GM21367 (cell line): Measurements from ENCODE around the gene CAPNS1.
"Not testable (repeated sequence)": the region's sequence is repeated elsewhere in the genome, so short reads cannot be mapped to it uniquely, and the experiment has no call there.

ENCODE experiments used
- ATAC-seq: cut with Tn5 transposase; IDR thresholded peaks from one replicate; pipeline ENCODE4 v1.9.1; 2021; ENCODE audit not compliant: unreplicated experiment

Gene CAPNS1

DNA sequence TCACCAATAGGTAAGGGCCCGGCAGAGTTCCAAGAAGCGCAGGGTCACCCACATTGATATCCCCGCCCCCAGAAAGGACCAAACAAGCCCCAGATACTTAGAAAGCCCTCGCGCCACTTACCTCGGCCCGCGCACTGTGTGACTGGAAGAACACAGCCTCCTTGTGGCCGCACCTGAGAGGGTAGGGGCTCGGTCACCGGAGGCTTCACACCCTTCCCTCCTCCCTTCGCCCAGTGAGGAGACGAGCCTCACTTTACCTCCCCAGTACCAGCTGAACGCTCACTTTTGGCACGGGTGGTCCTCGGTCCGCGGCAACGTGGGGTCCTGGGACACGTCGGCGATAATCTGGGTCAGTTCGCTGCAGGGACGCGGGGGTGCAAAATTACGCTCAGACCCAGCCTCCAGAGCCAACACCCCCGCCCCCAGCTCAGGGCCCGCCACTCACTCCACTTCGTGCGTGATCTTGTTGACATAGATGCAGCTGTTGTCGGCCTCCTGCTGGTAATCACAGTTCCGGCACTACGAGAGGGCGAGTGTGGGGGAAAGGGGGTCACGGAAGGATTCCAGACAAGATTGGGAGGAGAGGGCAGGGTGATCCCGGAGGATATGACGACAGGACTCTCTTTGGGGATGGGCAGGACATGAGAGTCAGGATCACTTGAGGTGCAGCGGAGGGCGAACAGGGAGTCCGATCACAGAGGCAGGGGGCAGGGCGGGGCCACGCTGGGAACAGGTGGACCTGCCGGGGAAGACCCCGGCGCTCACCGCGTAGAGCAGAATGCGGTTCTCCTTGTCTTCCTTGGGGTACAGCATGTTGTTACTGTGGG is 25.8 kb upstream of the CAPNS1 start:
- ATAC-seq, result no peak

DNA sequence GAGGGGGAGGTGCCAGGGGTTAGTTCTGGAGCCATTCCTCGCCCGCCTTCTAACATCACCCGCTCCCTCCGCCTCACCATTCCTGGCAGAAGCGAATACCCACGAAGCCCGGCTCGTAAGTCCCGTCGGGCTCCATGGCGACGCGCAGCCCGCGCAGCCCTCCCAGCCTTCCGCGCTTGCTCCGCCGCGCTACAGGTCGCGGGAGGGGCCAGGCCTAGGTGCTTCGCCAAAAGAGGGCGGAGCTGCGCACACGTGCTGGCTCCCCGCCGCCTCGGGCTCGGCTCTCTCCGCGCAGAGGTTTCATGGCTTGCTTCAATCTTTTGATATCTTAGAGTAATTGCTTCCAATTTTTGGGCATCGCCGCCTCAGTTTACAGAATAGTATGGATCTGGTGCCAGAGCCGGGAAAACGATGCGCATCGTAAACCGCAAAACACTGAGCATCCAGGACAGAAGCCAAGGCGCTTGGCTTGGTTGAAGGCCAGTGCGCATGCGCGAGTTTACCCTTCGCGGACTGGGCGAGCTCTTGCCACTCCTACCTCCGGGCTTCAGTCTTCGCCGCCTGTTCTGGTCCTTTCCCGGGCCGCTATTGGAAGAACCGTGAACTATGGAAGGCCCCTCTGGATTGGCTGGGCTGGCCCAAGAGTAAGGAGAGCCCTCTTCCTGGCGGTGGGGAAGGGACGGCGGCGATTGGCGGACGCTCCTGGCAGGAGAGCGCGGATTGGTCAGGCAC is 25.0 kb upstream of the CAPNS1 start, which contains the start of gene POLR2I:
Gene POLR2I (minus strand): TSS at position 155 of the 732 bp plus-strand sequence. CDS start 19 bp downstream, at position 136.
- peak; percentile 63 for ATAC-seq

DNA sequence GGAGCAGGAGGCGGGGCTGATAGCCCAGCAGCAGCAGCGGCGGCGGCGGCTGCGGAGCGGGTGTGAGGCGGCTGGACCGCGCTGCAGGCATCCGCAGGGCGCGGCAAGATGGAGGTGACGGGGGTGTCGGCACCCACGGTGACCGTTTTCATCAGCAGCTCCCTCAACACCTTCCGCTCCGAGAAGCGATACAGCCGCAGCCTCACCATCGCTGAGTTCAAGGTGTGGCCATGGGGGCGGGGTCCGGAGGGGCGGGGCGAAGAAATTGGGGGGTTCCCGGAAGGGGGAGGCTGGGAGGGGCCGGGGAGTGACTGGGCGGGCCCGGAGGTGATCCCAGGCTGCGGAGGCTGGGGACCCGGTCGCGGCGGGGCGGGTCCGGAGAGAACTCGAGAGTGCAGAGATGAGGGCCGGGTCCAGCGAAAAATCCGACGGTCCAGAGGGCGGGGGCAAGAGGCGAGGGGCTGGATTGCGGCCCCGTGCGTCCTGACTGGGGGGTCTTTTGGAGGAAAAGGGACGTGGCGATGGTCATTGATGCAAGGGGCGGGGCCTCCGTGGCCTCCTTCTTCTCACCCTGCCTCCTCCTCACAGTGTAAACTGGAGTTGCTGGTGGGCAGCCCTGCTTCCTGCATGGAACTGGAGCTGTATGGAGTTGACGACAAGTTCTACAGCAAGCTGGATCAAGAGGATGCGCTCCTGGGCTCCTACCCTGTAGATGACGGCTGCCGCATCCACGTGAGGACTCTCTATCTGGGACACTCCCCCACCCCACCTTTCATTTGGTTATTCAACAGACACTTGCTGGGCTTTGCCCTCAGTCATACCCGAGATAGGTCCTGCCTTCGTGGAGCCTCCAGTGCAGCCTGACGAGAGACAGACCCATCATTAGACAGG is 24.2 kb upstream of the CAPNS1 start, which contains the start of gene TBCB:
Gene TBCB (plus strand): TSS at position 16 of the 891 bp plus-strand sequence. CDS start 93 bp downstream, at position 109.
- peak; percentile 21 for ATAC-seq

DNA sequence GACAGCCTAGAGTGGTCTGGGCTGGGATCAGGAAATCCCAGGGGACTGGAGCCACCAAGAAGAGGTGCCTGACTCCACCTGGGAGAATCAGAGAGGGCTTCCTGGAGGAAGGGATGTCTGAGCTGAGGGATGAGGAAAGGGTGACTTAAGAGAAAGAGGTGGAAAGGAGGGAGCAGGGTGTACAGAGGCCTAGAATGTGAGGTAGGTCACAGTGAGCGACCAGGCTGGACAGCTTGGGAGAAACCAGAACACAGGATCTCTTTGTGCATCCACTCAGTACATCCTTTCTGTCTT is 23.6 kb upstream of the CAPNS1 start:
- ATAC-seq, result no peak

DNA sequence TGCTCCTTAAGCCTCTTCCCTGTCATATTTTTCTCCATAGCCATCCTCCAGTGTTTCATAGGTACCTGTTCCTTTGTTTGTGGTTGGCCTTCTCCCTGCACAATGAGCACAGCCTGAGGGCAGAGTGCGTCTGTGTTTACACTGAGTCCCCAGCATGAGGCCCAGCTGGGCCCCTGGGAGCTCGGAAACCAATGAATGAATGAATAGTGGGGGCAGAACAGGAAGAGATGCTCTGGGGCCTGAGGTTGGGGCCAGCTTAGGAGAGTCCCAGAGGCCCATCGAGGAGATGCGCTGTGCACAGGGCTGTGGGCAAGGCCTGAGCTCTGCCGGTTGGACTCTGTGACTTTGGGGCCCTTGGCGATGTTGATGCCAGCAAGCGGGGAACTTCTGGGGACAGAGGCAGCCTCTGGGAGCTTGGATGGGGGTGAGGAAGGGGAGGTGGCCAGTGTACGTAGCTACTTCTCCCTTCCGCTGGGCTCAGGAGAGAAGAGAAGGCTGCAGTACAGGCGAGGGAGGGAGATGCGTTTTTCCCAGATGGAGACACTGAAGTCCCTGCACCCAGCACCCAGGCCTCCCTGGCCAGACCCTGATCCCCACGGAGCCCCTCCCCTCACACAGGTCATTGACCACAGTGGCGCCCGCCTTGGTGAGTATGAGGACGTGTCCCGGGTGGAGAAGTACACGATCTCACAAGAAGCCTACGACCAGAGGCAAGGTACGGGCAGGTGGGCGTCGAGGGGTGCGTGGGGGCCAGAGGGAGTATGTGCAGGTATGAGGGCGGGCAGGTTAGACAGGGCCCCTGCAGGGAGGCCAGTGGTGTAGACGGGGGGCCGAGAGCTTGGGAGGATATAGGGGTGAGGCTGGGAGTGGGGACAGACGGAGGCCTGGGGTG is 19.5 kb upstream of the CAPNS1 start:
- ATAC-seq, result no peak

DNA sequence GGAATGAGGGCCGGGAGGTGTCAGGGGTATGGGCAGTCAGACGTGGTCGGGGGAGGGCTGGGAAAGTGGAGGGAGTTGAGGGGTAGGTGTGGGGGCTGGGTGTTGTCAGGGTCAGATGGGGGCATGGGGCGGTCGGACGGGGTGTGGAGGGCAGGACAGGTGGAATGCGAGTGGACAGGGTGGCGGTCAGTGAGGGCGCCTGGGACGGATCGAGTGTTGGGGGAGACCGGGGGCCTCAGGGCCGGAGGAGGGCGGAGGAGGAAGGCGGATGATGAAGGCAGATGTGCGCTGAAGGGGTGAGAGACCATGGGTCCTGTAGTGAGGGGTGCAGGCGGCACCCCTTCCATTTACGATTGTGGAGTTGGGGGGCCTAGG is 18.9 kb upstream of the CAPNS1 start:
- no peak for ATAC-seq

DNA sequence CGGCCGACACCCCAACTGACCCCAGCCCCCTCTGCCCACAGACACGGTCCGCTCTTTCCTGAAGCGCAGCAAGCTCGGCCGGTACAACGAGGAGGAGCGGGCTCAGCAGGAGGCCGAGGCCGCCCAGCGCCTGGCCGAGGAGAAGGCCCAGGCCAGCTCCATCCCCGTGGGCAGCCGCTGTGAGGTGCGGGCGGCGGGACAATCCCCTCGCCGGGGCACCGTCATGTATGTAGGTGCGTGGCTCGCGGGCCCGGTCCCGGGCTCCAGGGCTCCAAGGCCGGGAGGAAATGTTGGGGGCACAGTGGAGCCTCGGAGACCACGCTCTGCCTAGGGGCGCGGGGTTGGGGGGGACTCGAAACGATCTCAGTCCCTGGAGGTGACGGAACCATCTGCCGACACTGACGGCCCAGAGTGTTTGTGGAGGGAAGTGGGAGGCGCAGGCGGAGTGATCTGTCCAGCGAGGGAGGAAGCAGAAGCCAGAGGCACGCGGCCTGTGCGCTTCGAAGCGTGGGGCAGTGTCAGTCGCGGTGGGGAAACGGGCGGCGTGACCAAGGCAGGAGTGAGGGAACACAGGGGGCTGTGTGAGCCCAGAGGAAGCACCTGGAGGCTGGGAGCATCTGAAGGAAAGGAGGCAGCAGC is 18.3 kb upstream of the CAPNS1 start:
- no peak for ATAC-seq

DNA sequence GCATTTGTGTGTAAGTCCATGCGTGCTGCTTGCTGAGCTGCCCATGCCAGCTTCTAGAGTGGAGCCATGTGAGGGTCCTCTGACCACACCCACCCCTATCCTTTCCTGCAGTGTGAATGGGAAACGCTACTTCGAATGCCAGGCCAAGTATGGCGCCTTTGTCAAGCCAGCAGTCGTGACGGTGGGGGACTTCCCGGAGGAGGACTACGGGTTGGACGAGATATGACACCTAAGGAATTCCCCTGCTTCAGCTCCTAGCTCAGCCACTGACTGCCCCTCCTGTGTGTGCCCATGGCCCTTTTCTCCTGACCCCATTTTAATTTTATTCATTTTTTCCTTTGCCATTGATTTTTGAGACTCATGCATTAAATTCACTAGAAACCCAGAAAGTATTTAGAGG is 14.3 kb upstream of the CAPNS1 start:
- no peak for ATAC-seq

DNA sequence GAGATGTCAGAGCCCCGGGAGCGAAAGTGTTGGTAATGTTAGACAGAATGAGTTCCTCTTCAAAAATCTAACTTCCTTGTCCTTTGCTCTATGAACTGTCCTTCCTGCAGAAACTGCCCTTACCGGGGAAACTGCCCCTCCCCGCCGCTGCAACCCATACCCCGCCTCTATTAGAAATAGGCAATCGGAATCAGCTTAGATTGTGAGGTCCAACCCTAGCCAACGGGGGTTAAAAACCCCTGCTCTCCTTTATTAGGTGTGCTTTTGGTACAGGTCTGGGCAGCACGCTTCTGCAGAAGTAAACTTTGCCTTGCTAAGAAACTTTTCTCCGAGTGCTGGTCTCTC is 11.5 kb upstream of the CAPNS1 start:
- ATAC-seq, result no peak

DNA sequence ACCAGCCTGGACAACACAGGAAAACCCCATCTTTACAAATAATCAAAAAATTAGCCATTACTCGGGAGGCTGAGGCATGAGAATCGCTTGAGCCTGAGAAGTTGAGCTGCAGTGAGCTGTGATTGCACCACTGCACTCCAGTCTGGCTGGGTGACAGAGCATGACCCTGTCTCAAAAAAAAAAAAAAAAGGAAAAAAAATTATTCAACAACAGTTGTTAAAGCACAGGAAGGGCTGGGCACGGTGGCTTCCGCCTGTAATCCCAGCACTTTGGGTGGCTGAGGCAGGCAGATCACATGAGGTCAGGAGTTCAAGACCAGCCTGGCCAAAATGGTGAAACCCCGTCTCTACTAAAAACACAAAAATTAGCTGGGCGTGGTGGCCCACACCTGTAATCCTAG is 8.6 kb upstream of the CAPNS1 start:
- not testable (repeated sequence) for ATAC-seq

DNA sequence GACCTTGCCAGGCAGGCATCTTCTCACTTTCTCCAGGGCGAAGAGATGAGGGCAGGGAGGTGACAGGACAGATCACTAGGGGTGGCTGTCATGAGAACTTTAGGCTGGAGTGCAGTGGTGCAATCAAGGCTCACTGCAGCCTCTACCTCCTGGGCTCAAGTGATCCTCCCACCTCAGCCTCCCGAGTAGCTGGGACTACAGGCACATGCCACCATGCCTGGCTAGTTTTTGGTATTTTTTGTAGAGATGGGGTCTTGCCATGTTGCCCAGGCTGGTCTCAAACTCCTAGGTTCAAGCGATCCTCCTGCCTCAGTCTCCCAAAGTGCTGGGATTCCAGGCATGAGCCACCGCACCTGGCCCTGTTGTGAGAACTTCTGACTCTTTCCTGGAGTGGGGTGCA is 5.0 kb upstream of the CAPNS1 start:
- not testable (repeated sequence) for ATAC-seq

DNA sequence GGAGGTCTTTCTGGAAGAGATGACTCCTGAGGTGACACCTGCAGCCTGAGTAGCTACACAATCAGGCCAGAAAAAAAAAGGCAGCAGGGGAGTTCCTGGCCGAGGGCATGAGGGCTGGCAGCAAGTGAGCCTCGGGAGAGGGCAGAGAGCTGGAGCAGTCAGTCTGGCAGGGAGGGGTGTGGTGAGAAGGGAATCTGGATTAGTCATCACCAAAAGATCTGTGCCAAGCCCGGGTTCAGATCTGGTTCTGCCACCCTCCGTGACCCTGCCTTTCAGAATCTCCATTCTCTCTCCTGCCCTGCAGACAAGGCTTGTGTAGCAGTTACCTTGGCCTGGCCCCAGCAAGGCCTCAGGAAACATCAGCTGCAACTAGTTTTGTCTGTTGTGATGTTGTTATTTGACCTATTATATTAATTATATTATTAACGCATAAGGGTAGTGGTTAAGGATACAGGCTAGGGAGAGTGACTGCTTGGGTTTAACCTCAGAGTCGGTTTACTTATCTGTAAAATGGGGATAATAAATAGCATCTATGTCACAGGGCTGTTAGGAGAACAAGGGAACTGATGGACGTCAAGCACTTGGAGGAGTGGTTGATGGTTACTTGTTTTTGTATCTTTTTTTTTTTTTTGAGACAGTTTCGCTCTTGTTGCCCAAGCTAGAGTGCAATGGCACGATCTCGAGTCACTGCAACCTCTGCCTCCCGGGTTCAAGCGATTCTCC is 2.7 kb upstream of the CAPNS1 start:
- ATAC-seq, result no peak

DNA sequence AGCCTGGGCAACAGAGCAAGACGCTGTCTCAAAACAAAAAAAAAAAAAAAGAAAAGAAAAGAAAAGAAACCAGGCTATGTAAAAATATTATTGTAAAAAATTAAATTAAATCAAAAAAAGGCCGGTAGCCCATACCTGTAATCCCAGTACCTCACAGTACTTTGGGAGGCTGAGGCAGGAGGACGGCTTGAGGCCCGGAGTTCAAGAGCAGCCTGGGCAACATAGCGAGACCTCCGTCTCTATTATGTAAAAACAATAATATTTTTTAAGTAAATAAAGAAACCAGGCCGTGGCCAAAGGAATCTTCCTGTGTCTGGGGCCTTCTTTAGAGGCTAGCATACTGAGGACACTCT is 770 bp upstream of the CAPNS1 start:
- no peak for ATAC-seq

DNA sequence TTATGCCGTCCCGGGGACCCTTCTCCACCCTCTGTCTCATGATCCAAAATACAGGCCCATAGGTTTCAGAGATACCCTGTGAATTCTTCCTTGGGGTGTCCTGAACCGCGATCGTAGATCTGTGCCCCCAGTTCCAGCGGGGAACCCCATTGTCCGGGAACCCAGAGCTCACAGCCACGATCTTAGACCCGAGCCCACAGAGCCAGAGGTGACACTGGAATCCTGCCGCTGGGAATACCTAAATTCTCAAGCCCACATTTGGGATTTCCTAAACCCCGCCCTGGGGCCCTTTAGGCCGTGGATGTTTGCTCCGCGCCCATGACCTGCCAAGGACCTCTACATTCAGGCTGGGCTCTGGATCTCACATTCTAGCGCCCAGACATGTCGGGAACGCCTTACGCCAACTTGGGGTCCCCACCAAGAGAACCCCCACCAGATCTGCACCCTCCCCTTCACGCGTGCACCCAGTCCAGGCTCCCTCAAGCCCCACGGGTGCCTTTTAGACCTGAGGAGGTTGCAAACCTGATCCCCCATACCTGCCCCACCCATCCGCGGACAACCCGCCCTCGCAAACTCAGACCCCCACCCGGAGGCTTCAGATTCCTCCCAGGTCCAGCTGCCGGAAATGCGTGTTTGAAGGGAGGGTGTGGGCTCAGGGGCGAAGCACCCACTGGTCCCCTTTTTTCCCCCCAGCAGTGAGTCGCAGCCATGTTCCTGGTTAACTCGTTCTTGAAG is 605 bp downstream of the CAPNS1 start:
- ATAC-seq, result no peak

DNA sequence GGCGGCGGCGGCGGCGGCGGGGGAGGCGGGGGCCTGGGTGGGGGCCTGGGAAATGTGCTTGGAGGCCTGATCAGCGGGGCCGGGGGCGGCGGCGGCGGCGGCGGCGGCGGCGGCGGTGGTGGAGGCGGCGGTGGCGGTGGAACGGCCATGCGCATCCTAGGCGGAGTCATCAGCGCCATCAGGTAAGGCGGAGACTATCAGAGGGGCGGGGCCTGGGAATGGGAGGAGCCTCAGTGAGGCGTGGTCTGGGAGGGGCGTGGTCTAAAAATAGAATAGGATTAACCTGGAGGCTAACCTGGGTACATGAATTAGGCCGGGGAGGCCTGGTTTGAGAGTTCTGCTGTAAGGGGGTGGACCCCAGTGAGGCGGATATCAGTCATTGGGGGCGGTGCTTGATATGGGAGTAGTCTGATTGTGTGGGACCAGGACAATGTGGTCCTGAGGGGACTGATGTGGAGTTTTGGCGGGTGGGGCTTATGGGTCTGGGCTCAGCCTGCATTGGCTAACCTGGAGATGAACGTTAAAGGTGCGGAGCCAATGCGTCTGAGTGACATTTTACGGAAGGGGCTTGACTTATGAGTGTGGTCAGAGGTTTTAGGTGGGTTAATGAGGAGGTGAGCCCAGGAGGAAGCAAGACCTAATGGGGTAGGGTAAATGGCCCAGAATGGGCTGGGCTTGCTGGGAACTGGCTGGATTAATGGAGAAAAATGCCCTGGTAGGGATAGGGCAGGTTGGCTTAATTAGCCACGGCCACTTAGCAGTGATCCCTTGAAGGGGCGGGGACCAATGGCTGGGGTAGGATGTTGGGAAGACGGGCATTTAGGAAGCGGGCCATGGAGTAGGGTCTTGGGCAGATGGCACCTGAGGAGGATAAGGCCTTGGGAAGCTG is 1.4 kb downstream of the CAPNS1 start:
- no peak for ATAC-seq

DNA sequence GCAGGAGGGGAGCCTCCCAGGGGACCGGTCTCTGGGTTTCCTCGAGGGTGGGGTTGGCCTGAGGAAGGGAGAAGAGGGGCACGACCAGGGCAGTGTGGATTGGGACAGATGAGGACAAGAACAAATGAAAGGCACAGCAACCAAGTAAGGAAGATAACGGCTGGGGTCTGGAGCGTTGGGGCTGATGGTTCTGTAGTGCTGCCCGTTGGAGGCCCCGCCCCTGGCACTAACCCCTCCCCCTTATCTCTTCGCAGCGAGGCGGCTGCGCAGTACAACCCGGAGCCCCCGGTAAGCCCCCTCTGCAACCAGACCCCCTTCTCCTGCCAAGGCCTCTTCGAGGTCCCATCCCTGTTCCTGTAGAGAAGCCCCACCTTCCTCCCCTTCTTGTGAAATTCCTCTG is 2.2 kb downstream of the CAPNS1 start:
- no peak for ATAC-seq

DNA sequence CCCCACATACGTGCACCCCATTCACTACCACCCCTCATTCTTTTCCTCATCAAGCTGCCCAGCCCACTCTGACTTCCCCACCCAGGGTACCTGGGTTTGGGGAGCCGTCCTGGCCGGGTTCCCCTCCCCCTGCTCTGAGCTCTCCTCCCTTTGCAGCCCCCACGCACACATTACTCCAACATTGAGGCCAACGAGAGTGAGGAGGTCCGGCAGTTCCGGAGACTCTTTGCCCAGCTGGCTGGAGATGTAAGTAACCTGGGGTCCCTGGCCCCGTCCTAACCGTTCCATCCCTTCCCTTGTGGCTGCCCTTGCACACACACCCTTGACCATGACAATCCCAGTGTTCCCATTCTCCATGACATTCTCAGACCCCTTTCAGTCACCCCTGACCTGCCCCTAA is 2.6 kb downstream of the CAPNS1 start:
- ATAC-seq, result no peak

DNA sequence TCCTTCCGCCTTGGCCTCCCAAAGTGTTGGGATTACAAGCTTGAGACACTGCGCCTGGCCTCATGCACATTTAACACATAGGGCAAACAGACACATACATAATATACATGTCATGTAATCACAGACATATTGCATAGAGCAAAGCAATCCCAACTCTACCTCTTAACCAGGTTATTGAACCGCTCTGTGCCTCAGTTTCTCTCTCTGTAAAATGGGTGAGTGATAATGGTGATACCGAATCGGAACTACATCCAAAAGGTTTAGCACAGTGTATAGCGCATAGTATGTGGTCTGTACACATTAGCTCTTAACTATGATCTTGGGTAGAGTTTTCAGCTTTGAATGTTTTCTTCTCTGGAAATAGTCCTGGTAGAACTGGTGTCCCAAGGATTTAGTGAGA is 4.8 kb downstream of the CAPNS1 start:
- ATAC-seq, result no peak
